ENCODE measurements around the gene ASB5.
"Not testable (repeated sequence)": the region's sequence is repeated elsewhere in the genome, so short reads cannot be mapped to it uniquely, and the experiment has no call there.

ASB5 gene

DNA sequence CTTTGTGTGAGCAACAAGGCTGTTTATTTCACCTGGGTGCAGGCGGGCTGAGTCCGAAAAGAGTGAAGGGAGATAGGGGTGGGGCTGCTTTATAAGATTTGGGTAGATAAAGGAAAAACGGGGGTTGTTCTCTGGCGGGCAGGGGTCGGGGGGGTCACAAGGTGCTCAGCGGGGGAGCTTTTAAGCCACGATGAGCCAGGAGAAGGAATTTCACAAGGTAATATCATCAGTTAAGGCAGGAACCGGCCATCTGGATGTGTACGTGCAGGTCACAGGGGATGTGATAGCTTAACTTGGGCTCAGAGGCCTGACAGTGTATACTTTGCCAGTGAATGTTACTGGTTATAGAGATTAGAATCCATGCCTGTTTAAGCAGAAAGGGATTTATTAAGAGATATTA lies 31.0 kb upstream of the ASB5 start:
- H3K27me3 ChIP-seq (ENCODE audit: control insufficient read depth, insufficient read depth, low read length): peaks cover 3% of the 10 kb centered on the region
- H3K4me3 ChIP-seq (ENCODE audit: low read length): no peak overlapping the region
- H3K36me3 ChIP-seq (ENCODE audit: control insufficient read depth, insufficient read depth, low read length): no peaks in the 10 kb centered on the region
- H3K27ac ChIP-seq (ENCODE audit: low read length): no peak overlapping the region
- no peak for DNase-seq (ENCODE audit: low read depth, low spot score)
- no peaks in the 10 kb centered on the region for H3K9me3 ChIP-seq (ENCODE audit: control insufficient read depth, insufficient read depth, low read length)
- WGBS (ENCODE audit: insufficient coverage, insufficient read length): no CpG with 5 or more reads among the region's 9 CpGs
- H3K4me1 ChIP-seq (ENCODE audit: control insufficient read depth, insufficient read depth, low read length): no peaks in the 10 kb centered on the region

DNA sequence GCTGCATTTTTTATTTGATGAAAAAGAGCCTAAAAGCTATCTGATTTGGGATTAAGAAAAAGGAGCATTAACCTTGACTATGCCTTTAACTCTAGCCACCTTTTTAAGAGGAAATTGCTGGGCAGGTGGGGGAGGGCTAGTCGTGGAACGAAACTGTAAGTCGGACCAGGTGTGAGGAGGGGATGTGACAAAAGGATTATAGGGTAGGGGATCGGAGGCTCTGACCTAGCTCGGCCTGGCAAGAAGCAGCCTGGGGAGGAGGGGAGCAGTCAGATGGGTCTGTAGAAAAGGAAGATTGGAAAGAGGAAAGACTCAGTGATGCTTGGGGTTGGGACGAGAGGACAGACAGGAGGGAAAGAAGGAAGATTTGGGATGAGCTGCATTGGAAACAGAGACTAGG lies 29.6 kb upstream of the ASB5 start:
- no peak for DNase-seq (ENCODE audit: low read depth, low spot score)

DNA sequence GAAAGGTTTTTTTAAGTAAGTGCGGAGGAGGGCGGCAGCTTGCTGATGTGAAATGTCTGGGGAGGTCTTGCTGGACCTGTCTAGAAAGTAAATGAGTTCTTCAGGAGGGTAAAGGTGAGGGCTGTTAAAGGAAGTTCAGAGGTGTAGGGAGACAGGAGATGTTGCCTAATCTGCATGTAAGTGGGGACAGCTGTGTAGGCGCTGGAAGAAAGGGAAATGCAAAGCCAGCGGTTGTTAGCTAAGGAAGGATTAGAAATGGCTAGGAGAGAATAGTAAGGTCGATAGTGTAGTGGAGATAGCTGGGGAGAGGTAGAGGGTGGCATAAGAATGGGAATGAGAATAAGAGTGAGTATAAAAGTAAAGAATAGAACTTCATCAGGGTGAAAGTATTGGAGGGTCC lies 26.9 kb upstream of the ASB5 start:
- DNase-seq (ENCODE audit: low read depth, low spot score); H3K36me3 ChIP-seq (ENCODE audit: control insufficient read depth, insufficient read depth, low read length); H3K4me1 ChIP-seq (ENCODE audit: control insufficient read depth, insufficient read depth, low read length); H3K4me3 ChIP-seq (ENCODE audit: low read length); H3K27me3 ChIP-seq (ENCODE audit: control insufficient read depth, insufficient read depth, low read length); H3K27ac ChIP-seq (ENCODE audit: low read length); H3K9me3 ChIP-seq (ENCODE audit: control insufficient read depth, insufficient read depth, low read length): not testable (repeated sequence)
- WGBS (ENCODE audit: insufficient coverage, insufficient read length): no CpG with 5 or more reads among the region's 5 CpGs

More for the DNA sequence above, 29.6 kb upstream of the ASB5 start:
- Histone ChIP-seq H3K4me3 (ENCODE audit: low read length) (no peak overlapping the region), H3K36me3 (ENCODE audit: control insufficient read depth, insufficient read depth, low read length) (no peaks in the 10 kb centered on the region), H3K27ac (ENCODE audit: low read length) (no peak overlapping the region), H3K4me1 (ENCODE audit: control insufficient read depth, insufficient read depth, low read length) (no peaks in the 10 kb centered on the region), H3K9me3 (ENCODE audit: control insufficient read depth, insufficient read depth, low read length) (no peaks in the 10 kb centered on the region), H3K27me3 (ENCODE audit: control insufficient read depth, insufficient read depth, low read length) (no peaks in the 10 kb centered on the region)
- WGBS (ENCODE audit: insufficient coverage, insufficient read length): no CpG with 5 or more reads among the region's 6 CpGs

DNA sequence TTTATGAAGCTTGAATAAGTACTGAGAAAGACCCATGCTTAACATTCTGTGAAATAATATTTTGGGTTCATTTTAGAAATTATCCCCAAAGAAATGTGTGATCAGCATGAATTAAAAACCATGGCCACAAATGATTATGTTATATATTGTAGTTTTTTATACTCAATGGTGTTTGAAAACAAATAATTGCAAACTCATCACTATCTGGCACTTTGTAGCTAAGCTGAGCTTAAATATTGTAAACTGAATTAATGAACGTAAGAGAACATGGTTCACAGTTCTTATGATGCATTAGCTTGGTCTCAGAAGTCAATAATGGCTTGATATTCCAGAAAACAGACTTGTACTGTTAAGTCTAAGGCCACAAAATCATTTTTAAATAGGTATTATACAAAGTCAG lies 24.6 kb upstream of the ASB5 start:
- no peaks in the 10 kb centered on the region for H3K4me1 ChIP-seq (ENCODE audit: control insufficient read depth, insufficient read depth, low read length)
- no peak for DNase-seq (ENCODE audit: low read depth, low spot score)
- H3K9me3 ChIP-seq (ENCODE audit: control insufficient read depth, insufficient read depth, low read length): no peaks in the 10 kb centered on the region
- H3K36me3 ChIP-seq (ENCODE audit: control insufficient read depth, insufficient read depth, low read length): no peaks in the 10 kb centered on the region
- WGBS (ENCODE audit: insufficient coverage, insufficient read length): no CpG with 5 or more reads among the region's 1 CpG
- no peak overlapping the region for H3K27ac ChIP-seq (ENCODE audit: low read length)
- H3K4me3 ChIP-seq (ENCODE audit: low read length): no peak overlapping the region
- no peaks in the 10 kb centered on the region for H3K27me3 ChIP-seq (ENCODE audit: control insufficient read depth, insufficient read depth, low read length)

DNA sequence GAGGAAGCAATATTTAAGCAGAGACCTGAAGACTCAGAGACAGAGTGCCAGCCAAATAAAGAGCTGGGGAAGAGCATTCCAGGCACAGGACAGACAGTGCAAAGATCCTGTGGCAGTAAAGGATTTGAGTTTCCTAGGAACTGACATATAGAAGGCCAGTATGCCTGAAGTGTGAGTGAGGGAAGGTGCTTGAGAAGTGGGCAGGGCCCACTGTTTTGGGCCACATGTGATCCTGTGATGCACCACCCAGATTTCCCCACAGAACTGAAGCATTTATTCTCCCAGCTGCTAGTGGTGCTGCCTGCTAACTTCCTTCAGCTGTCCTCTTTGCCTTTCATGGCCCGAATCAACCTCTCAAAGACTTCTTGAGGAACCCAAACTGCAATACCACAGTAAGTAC lies 23.9 kb upstream of the ASB5 start:
- no peaks in the 10 kb centered on the region for H3K9me3 ChIP-seq (ENCODE audit: control insufficient read depth, insufficient read depth, low read length)
- no peaks in the 10 kb centered on the region for H3K36me3 ChIP-seq (ENCODE audit: control insufficient read depth, insufficient read depth, low read length)
- H3K27ac ChIP-seq (ENCODE audit: low read length): no peak overlapping the region
- no peak for DNase-seq (ENCODE audit: low read depth, low spot score)
- no peak overlapping the region for H3K4me3 ChIP-seq (ENCODE audit: low read length)
- no CpG with 5 or more reads among the region's 1 CpG for WGBS (ENCODE audit: insufficient coverage, insufficient read length)
- no peaks in the 10 kb centered on the region for H3K27me3 ChIP-seq (ENCODE audit: control insufficient read depth, insufficient read depth, low read length)
- H3K4me1 ChIP-seq (ENCODE audit: control insufficient read depth, insufficient read depth, low read length): no peaks in the 10 kb centered on the region

DNA sequence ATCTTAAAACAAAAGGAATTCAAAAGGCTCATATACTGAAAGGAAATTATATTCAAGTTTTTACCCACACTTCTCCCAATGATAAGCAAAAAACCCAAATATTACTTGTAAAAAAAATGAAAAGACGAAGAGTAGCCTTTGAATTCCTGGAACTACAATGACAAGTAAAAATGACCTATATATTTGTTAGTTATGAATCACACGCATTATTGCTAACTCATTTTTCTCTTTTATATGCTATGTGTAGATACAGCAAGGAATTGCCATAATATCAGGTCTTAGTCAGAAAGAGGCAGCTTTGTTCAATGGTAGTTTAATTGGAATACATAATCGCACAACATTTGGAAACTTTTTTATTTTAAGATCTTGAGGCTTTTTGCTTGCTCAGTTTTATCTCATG lies 22.7 kb upstream of the ASB5 start:
- no peaks in the 10 kb centered on the region for H3K27me3 ChIP-seq (ENCODE audit: control insufficient read depth, insufficient read depth, low read length)
- H3K36me3 ChIP-seq (ENCODE audit: control insufficient read depth, insufficient read depth, low read length): no peaks in the 10 kb centered on the region
- H3K4me3 ChIP-seq (ENCODE audit: low read length): no peak overlapping the region
- no peak overlapping the region for H3K27ac ChIP-seq (ENCODE audit: low read length)
- H3K4me1 ChIP-seq (ENCODE audit: control insufficient read depth, insufficient read depth, low read length): no peaks in the 10 kb centered on the region
- WGBS (ENCODE audit: insufficient coverage, insufficient read length): no CpG with 5 or more reads among the region's 3 CpGs
- DNase-seq (ENCODE audit: low read depth, low spot score): no peak
- H3K9me3 ChIP-seq (ENCODE audit: control insufficient read depth, insufficient read depth, low read length): no peaks in the 10 kb centered on the region

DNA sequence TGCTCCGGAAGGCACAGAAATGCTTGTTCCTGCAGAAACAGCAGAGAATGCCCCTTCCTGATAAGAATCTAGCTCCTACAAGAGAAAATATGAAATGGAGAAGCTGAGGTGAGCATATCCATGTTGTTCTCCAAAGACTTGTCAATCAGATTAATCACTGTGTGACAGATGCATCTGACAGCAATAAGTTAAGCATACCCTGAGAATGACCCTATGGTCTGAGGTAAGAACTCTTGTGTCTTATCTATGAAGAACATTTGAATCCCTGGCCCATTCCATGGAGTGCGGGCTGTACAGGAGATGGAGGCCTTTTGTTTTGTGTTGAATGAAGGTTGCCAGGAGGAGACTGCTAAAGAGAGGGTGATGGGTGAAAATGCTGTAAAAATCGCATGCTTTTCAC lies 21.5 kb upstream of the ASB5 start:
- DNase-seq (ENCODE audit: low read depth, low spot score): no peak
- no CpG with 5 or more reads among the region's 3 CpGs for WGBS (ENCODE audit: insufficient coverage, insufficient read length)
- Histone ChIP-seq H3K27me3 (ENCODE audit: control insufficient read depth, insufficient read depth, low read length) (no peaks in the 10 kb centered on the region), H3K4me3 (ENCODE audit: low read length) (no peak overlapping the region), H3K36me3 (ENCODE audit: control insufficient read depth, insufficient read depth, low read length) (no peaks in the 10 kb centered on the region), H3K4me1 (ENCODE audit: control insufficient read depth, insufficient read depth, low read length) (no peaks in the 10 kb centered on the region), H3K27ac (ENCODE audit: low read length) (no peak overlapping the region), H3K9me3 (ENCODE audit: control insufficient read depth, insufficient read depth, low read length) (no peaks in the 10 kb centered on the region)

DNA sequence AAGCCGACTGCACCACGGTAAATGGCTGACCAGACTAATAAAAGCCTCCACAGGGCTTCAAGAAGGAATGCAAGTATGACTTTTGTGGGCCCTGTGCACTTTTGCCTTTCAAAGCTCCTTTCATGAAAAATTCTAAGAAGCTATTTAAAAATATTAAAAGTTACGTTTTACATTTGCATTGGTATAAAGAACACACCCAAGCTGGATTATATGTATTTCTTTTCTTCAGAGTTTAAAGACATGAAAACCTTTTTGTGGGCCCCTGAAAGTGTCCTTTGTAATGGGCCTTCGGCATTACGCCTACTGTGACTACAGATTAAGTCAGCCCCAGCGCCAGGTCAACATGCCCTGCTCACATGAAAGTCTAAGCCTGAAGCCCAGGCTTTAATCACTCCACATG lies 20.5 kb upstream of the ASB5 start:
- Histone ChIP-seq H3K4me3 (ENCODE audit: low read length) (no peak overlapping the region), H3K27ac (ENCODE audit: low read length) (no peak overlapping the region), H3K9me3 (ENCODE audit: control insufficient read depth, insufficient read depth, low read length) (no peaks in the 10 kb centered on the region), H3K27me3 (ENCODE audit: control insufficient read depth, insufficient read depth, low read length) (no peaks in the 10 kb centered on the region), H3K36me3 (ENCODE audit: control insufficient read depth, insufficient read depth, low read length) (no peaks in the 10 kb centered on the region), H3K4me1 (ENCODE audit: control insufficient read depth, insufficient read depth, low read length) (no peaks in the 10 kb centered on the region)
- WGBS (ENCODE audit: insufficient coverage, insufficient read length): no CpG with 5 or more reads among the region's 6 CpGs
- DNase-seq (ENCODE audit: low read depth, low spot score): no peak

DNA sequence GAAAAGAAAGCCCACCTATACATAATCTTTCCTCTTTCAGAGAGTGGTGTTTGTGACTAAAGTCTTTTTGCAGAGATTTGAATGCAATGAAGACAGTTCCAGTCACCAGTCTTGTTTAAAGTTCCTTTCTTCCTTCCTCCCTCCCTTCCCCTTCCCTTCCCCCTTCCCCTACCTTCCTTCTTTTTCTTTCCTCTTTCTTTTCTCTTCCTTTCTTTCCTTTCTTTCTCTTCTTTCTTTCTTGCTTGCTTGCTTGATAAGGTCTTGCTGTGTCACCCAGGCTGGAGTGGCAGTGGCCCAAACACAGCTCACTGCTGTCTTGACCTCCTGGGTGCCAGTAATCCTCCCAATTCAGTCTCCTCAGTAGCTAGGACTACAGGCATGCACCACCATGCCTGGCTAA lies 19.0 kb upstream of the ASB5 start:
- Histone ChIP-seq H3K27ac (ENCODE audit: low read length) (no peak overlapping the region), H3K36me3 (ENCODE audit: control insufficient read depth, insufficient read depth, low read length) (no peaks in the 10 kb centered on the region), H3K27me3 (ENCODE audit: control insufficient read depth, insufficient read depth, low read length) (no peaks in the 10 kb centered on the region), H3K4me3 (ENCODE audit: low read length) (no peak overlapping the region), H3K4me1 (ENCODE audit: control insufficient read depth, insufficient read depth, low read length) (no peaks in the 10 kb centered on the region), H3K9me3 (ENCODE audit: control insufficient read depth, insufficient read depth, low read length) (no peaks in the 10 kb centered on the region)
- no peak for DNase-seq (ENCODE audit: low read depth, low spot score)

DNA sequence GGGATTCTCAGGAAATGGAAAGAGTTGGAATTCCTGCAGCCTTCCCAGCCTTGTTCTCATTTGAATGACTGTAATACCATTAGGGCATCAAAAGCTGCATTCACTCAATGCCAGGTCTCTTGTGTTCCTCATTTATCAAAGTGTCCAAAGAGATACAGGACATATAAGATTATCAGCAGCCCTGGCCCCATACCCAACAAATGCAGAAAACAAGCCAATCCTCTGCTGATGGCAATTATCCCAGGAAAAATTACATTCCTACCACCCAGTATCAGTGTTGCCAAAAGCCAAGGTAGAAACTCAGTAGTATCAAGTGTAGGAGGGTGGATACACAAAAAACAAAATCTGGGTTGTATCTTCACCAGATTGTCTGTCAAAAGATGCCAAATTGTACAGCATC lies 18.5 kb upstream of the ASB5 start:
- Histone ChIP-seq H3K4me3 (ENCODE audit: low read length) (no peak overlapping the region), H3K36me3 (ENCODE audit: control insufficient read depth, insufficient read depth, low read length) (no peaks in the 10 kb centered on the region), H3K27ac (ENCODE audit: low read length) (no peak overlapping the region), H3K9me3 (ENCODE audit: control insufficient read depth, insufficient read depth, low read length) (no peaks in the 10 kb centered on the region), H3K4me1 (ENCODE audit: control insufficient read depth, insufficient read depth, low read length) (no peaks in the 10 kb centered on the region), H3K27me3 (ENCODE audit: control insufficient read depth, insufficient read depth, low read length) (no peaks in the 10 kb centered on the region)
- DNase-seq (ENCODE audit: low read depth, low spot score): no peak

DNA sequence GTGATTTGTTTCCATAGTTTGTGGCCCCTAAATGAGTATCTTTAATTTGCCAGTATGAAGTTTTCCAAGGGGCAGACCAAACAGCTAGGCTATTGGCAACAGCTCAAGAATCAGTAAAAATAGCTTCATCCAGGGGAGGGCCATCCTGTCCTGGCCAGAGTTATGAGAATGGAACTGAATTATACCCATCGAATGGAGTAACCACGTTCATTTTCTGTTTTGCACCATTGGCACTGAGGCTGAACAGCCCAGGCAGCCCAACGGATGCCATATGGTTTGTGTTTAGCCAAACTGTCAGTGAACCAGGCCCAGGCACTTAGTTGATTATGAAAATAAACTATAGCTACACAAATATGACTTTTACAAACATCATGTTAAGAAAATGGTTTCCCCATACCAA lies 17.7 kb upstream of the ASB5 start:
- H3K36me3 ChIP-seq (ENCODE audit: control insufficient read depth, insufficient read depth, low read length): no peaks in the 10 kb centered on the region
- no peaks in the 10 kb centered on the region for H3K9me3 ChIP-seq (ENCODE audit: control insufficient read depth, insufficient read depth, low read length)
- no peak overlapping the region for H3K27ac ChIP-seq (ENCODE audit: low read length)
- no peak overlapping the region for H3K4me3 ChIP-seq (ENCODE audit: low read length)
- no peaks in the 10 kb centered on the region for H3K4me1 ChIP-seq (ENCODE audit: control insufficient read depth, insufficient read depth, low read length)
- no peaks in the 10 kb centered on the region for H3K27me3 ChIP-seq (ENCODE audit: control insufficient read depth, insufficient read depth, low read length)
- no peak for DNase-seq (ENCODE audit: low read depth, low spot score)
- no CpG with 5 or more reads among the region's 3 CpGs for WGBS (ENCODE audit: insufficient coverage, insufficient read length)
